Nucleus accumbens (tissue), 56 donors: Measurements from ENCODE around the gene DICER1.

Experiments
- DNase-seq, 56 donors: peaks; one replicate each; lab custom pipeline; 2025; lab: John Stamatoyannopoulos, UW

The DICER1 gene

DNA sequence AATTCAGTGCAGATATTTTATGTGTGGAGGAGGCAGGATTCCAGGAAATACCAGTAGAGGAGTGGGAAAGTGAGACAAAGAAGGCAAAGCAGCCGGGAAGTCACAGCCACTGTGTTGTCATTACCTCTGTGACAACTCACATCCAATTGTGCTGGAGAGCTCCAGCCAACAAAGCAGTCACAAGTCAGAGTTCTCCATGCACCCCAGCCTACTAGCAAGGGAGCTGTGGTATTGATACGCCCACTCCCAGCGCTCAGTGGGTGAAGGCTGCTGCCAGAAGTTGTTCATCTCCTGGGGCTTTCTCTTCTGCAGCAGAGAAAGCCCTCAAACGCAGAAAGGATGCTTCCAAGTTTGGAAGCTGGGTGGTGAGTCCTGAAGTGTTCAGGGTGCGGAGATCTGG lies 93.9 kb downstream of the DICER1 start:
- DNase-seq, result peak in 8 of 56 donors; percentile 6 to 31 (median 8)

DNA sequence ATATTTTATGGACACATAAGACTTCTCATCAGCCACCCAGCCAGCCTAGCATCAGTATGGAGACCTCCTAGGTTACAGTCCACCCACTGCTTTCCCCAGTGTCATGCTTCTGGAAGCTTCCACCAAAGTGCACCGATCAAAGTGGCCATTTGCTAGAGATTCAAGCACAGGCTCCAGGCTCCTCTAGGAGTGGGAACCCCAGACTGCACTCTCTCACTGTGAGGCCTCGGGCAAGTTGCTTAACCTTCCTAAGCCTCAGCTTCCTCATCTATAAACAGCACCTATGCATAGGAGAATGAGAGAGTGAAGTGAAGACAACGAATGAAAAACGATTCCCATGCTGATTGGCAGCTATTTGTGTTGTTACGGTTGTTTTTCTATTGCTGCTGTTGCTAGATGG lies 94.4 kb downstream of the DICER1 start:
- no peak for DNase-seq

DNA sequence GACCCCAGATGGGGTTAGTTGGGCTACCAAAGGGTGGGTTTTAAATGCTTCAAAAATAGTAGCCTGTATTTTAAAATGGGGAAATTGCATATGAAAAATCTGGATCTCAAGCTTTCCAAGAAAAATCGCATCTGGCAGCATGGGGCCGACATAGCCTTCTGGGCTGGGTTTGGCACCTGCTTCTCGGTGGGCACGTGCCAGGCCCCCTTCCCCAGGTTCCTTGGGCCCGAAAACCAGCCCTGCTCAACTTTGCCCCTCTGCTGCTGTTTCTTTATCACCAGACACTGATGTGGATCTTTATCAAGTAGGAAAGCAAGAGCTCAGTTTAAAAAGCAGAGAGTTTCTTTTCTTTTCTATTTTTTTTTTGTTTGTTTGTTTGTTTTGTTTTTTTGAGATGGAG lies 95.1 kb downstream of the DICER1 start:
- no peak for DNase-seq

DNA sequence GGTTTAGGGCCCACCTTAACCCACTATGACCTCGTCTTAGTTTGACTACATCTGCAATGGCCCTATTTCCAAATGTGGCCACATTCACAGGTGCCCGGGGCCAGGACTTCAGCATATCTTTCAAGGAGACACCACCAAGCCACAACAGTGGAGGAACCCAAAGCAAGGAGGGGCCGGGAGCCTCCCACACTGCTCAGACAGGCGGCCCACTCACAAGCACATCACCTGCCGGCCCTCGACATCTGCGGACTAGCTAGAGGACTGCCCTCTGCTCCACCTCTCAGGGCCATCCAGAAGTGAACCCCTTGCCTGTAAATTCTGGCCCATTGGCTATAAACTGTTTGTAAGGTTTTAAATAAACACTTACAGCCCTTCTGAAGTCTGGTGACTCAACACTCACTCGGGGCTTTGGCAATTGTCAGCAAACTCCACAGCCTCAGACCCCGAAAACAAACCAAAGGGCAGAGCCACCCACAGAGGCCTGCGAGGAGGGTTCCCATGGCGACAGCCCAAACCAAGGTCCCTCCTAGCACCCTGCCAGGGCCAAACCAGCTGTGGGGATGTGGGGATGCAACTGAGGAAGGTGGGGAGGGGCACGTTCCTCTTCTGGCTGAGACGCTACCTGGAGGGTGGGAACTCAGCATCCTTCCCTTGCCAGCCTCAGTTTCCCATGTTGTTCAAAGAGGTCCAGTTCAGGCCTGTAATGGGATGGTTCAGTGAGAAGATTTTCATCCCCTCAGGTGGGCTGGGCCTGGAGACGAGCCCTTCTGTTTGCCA lies 95.8 kb downstream of the DICER1 start:
- DNase-seq, result no peak

DNA sequence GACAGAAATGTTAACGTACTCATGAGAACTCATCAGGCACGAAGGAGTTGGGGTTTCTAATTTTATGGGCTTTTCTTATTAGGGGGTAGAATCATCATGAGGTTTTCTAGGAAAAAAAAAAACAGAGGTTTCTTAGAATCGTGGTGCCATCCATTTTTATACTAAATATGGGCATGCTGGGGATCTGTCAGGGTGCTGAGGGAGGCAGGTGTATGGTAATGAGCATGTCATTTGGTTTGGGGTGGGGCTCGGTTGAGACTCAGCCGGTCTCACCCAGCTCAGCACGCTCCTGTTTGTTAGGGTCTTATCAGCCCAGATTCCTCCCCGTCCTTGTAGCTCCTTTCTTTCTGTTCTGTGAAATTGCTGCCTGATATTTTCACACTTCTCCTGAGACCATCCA lies 98.2 kb downstream of the DICER1 start:
- DNase-seq, result peak in 1 of 56 donors; percentile 9

DNA sequence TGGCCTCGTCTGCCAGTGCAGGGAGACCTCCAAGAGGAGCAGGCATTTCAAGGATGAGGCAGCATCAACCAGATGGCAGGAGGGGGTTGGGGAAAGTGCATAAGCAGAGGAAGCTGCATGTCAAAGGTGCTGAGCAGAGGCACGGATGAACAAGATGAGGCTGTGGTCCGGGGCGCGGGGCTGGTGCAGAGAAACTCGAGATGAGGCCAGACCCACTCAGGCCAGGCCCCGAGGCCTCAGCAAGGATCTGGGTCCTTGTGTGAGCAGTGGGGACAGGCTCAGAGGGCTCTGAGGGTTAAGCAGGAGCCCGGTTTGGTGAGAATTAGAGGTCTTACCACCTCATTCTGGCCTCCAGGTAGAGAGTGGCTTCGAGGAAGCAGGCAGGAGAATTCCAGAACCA lies 98.8 kb downstream of the DICER1 start:
- no peak for DNase-seq

DNA sequence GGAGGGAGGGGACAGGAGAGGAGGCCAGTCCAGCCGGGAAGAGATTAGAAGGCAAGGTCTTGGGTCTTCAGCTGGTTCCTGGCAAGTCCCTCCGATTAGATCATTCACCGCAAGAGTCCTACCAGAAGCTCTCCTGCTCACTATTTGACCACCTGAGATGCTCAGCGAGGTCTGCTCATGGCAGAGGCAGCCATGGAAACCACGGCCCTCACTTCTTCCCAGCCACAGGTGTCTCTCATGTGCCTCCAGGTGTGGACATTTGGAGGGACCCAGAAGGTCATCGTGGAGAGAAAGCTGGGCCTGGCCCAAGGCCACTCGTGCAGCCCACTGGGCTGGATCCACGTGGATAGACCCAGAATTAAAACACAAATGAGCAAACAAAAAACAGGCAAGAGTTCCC lies 99.5 kb downstream of the DICER1 start:
- no peak for DNase-seq

DNA sequence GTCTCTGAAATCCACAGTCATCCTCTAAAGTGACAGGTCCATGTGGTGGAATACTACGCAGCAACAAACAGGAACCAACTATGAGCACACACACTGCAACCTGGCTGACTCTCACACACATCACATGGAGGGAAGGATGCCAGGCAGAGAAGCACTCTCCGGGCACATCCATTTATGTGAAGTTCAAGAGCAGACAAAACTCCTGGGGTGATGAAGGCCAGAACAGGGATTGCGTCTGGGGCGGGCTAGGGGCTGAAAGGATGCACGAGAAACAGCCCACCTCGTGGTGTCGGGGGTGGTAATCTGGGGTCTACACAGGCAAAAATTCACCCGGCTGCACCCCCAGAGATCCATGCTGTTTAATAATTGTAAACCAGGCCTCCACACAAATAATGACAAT lies 100.2 kb downstream of the DICER1 start:
- no peak for DNase-seq

DNA sequence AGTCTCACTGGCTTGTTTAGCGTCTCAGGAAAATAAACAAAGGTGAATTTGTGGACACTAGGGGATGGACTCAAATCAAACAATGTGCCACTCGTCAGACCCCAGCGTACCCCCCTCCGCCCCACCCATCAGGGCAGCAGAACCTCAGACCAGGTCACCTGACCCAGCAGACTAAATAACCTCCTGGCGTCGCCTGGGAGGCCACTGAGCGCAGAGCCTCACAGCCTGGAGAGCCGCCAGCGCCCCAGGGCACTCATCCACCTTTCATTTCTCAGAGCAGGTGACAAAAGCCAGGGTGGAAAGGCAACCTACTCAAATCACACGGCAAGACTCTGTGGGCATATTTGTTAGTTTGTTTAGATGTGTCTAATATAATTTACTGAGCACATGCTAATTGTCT lies 100.9 kb downstream of the DICER1 start:
- DNase-seq, result no peak

DNA sequence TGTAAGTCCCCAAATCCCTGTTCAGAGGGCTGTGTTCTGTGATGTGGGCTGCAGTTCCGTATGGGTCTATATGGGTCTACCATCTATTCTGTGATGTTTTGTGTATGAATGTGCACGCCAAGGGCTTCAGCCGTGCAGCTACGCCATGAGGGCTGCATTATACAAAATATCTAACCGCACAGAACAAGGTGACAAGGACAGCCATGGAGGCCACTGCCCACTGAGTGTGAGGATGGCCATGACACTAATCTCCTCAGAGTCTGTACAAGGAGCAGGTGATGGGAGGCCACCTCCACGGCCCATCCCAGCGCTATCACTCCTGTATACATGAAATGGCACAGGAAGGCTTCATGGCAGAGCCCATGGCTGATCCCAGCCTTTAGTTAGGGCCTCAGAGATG lies 102.0 kb downstream of the DICER1 start:
- DNase-seq, result no peak

DNA sequence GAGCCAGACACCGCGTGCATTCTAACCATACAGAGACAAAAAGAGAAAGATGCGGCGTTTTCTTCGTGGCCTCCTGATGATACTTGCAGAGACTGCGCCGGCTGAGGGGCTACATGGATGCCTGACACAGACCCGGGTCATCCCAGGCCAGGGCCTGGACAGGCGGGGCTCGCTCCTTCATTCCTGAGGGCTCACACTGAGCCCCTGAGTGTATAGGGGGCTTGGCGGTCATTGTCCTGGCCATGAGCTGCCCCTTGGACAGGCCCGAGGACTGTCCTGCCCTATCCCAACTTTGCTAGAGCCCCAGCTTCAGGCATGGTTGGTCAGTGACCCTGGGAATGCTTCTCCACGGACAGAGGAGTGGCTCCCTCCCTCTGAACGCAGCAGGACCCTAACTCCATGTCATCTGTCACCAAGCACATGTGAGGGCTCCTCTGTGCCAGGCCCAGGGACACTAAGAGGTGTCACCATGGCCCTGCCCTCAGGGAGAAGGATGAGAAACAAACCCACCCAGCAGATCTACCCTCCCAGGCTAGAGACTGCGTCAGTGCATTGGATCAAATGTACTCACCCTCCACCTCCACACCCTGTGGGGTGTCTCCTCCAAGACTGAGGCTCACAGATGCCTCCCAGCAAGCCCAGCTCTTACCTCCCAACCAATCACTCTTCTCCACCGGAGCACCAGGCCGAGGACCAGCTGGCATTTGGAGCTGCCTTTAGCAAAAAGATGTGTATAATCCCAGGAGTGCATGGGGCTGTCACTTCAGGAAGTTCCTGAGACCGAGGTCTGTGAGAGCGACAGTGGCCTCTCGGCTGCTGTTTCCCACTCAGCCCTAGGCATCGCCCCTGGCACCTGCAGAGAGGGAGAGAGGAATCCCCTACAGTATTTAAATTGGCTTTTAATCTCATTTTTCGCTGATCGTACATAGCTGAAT lies 102.7 kb downstream of the DICER1 start:
- DNase-seq, result no peak

DNA sequence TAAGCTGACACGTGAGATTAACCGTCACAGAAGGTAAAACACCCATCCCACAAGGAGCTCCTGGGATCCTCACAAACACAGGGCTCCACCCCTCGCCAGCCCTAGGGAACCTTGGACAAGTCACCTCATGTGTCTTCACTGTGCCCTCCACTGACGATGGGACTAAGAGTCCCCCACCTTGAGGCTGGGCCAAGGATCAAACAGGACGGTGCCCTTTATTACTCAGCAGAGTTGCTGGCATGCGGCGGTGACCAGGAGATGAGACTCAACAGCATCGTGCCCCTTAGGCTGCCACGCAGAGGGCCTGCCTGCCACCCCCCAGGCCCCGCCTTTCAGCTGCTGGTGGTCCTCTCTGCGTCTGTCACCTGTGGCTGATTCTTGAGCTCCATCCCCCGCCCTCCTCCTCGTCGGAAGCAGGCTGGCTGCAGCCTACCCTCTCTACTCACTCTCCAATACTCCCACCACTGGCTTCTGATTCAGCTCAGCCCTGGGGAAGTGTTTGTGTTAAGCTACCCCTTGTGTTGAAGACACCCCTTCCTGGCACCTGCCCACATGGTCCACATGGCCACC lies 105.2 kb downstream of the DICER1 start:
- no peak for DNase-seq

DNA sequence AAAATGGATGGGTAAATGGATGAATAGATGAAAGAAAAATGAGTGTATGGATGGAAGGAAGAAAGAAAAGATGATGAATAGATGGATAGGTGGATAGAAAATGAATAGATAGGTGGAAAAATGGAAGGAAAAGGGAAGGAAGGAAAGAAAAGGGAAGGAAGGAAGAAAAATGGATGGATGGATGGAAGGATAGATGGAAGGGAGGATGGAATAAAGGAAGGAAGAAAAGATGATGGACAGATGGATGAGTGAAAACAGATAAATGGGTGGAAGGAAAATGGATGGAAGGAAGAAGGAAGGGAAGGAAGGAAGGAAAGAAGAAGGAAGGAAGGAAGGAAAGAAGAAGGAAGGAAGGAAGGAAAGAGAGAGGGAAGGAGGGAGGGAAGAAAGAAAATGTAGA lies 107.4 kb downstream of the DICER1 start:
- no peak for DNase-seq

DNA sequence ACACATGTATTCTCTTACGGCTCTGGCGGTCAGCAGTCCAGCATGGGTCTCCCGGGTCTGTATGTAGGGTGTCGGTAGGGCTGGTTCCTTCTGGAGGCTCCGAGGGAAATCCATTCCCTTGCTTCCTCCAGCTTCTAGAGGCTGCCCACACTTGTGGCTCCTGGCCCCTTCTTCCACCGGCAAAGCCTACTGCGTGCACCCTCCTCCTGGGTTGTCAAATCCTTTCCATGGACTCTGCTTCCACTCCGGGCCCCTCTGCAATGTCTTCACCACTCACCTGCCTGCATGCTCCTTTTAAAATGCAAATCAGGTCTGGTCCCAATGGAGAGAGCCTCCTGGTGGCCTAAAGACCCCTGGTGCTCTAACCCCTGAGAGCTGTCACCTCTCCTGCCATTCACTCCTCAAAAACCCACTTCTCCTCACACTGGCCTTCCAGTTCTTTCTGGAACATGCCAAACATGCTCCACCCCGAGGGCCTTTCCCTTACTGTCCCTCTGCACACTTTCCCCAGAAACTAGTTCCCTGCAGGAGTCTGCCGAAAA lies 108.5 kb downstream of the DICER1 start:
- DNase-seq, result no peak

DNA sequence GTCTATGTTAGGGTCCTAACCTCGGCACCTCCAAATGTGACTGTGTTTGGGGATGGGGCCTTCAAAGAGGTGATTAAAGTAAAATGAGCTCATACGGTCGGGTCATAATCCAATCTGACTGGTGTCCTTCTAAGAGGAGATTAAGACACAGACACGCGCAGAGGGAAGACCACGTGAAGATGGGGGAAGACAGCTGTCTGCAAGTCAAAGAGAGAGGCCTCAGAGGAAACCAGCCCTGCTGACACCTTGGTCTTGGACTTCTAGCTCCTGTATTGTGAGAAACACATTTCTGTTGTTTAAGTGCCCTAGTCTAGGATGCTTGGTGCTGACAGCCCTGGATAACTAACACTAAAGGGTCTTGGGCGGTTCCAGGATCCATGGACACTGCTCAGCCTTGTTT lies 109.6 kb downstream of the DICER1 start:
- no peak for DNase-seq

DNA sequence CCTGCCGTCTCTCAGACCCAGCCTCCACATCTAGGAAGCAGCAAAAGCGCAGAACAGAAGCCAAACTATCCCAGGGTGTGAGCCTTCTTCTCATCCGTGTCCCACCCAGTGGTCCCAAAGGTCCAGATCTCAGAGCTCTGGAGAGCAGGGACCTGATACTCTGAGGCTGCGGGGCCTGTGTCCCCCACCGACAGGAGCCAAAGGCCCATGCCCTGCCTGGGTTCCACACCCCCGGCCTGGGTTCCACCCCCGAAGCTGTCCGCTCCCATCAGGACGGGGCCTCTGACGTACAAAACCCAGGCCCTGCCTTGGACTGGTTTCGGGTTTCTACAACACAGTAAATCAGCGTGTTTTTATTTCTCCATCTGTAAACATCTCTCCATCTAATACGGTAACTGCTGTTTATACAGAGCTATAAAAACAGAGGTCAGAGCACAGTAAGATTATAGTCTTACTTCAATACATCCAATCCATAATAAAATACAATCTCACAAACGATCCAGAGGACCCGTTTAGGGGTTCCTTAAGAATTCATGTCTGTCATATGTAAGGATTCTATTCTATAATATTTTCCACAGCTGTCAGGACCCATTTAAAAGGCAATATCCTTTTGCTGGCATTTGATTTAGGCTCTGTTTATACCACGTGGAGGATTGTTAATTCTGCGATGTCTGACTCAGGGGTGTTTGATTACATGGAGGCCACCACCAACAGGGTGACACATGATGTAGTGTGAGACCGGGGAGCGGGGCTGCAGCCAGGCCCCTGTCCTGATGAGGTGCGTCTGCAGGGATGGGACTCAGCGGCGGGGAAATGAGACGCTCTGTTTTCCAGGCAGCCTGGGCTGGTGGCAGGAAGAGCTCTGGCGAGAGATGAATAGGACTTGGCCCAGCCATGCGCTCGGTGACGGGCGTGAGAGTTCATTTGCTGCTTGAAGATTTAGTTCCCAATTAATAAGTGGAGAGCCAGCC lies 110.3 kb downstream of the DICER1 start:
- peak in 9 of 56 donors; percentile 2 to 22 (median 10) for DNase-seq

DNA sequence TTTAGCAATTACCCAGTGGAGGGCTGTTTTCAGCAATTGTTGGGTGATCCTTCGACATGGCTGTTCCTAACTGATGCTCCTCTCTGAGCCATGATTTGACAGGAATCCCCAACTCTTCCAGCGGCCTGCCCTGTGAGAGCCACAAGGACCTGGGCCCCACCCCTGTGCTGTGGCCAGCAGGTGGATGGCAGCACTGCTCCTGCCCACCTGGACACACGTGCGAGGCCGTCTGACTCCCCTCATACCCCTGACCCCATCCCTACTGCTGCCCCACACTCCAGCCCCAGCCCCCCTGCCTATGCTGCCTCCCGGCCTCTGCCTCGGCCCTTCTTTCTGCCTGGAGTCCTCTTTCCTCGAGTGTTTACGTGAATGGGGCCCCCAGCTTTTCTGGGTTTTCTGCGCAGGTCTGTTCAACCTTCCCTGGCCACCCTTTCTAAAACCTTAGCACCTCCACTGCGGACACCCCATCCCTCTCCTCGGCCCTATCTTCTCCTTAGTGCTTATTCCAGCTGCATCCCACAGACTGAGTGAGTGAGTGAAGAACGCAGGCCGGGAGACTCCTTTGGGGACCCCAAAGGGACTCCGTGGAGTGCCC lies 111.4 kb downstream of the DICER1 start:
- DNase-seq, result no peak

DNA sequence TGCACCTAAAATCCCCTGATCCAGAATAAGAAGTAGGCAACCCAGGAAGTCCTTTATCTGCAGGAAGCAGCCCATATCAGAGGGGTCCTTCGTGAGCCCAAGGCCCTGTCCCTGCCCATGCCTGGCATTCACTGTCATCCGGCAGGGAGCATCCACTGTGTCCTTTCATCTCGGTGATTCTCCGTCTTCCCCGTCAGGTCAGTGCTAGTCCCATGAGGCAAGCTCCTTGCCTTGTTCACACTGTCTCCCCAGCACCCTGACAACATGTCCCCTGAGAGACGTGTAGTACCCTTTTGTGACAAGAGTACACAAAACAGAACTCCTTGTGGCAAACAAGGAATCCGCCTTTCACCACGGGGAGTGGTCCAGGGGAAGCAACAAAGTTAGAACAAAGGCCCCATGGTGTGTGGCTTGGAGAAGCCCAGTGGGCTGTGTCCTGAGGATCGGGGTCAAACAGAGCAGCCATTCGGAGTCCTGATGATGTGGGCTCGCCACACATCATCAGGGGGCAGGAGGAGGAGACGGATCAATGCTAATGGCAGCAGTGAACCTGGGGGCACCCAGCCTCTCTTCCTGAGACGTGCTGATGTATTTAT lies 112.1 kb downstream of the DICER1 start:
- no peak for DNase-seq

DNA sequence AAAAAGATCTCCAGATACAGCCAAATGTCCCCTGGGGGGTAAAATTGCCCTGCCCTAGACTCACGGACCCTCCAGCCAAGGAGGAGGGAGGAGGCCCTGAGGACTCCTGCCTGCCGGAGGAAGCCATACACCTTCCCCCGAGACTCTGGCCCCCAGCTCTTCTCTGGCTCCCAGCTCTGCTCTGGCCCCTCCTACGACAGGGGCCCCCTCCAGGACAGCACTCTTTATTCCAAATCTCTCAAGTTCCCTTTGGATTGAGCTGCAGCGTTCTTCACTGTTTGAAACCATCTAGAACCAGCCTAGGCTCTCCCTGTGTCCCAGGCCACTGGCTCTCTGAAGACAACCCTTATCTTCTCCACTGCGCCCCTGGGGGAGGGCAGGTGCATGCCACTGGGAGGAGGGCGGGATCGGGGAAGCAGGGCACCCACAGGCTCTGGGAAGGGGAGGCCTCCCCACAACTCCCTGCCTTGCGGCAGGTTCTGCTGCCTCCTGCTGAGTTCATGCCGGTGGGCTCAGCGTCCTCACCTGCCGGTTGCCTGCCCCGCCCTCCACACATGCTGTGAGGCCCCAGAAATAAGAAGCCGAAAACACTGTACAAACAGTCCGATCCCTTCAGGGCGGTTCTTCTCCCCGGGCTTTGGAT lies 112.7 kb downstream of the DICER1 start:
- no peak for DNase-seq
